HG03025 (cell line): ENCODE measurements around the gene EMILIN3.

Experiments used
- ATAC-seq: cut with Tn5 transposase; IDR thresholded peaks from one replicate; pipeline ENCODE4 v1.9.1; 2021; ENCODE audit warnings: mild to moderate bottlenecking, moderate library complexity; ENCODE audit not compliant: unreplicated experiment, low FRiP score

Gene EMILIN3

DNA sequence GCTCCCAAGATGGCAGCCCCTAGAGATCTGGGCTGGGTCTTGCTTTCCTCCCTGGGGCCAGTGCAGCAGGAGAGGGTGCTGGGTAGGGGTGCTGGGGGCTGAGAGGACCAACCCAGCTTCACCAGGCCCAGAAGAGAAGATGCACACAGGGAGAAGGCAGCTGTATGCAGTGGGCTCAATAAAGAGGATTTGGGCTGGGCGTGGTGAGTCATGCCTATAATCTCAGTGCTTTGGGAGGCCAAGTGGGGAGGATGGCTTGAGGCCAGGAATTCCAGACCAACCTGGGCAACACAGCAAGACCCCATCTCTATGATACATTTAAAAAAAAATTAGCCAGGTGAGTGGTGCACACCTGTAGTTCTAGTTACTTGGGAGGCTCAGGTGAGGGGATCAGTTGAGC lies 25.7 kb upstream of the EMILIN3 start:
- no peak for ATAC-seq

GRCh38 chr20:41391587-41392001 lies 25.0 kb upstream of the EMILIN3 start:
- ATAC-seq = no peak

GRCh38 chr20:41390889-41391288 lies 24.3 kb upstream of the EMILIN3 start:
- ATAC-seq = no peak

DNA sequence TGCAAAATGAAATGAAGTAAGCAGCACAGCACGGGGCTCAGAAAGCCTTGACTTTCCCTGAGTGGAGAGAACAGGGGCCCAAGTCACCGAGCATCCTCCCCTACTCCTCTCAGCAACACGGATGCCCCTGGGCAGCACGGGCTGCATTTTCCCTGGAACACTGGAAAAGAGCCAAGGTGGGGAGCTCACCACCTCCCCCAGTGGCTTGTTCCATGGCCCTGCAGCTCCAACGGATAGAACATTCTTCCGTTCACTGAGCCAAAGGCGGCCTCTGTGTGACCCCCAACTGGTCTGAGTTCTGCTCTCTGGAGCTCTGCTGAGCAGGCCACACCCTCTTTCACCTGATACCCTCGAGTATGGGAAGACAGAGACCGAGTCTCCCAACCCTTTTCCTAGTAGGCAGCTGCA lies 20.8 kb upstream of the EMILIN3 start:
- ATAC-seq = no peak

DNA sequence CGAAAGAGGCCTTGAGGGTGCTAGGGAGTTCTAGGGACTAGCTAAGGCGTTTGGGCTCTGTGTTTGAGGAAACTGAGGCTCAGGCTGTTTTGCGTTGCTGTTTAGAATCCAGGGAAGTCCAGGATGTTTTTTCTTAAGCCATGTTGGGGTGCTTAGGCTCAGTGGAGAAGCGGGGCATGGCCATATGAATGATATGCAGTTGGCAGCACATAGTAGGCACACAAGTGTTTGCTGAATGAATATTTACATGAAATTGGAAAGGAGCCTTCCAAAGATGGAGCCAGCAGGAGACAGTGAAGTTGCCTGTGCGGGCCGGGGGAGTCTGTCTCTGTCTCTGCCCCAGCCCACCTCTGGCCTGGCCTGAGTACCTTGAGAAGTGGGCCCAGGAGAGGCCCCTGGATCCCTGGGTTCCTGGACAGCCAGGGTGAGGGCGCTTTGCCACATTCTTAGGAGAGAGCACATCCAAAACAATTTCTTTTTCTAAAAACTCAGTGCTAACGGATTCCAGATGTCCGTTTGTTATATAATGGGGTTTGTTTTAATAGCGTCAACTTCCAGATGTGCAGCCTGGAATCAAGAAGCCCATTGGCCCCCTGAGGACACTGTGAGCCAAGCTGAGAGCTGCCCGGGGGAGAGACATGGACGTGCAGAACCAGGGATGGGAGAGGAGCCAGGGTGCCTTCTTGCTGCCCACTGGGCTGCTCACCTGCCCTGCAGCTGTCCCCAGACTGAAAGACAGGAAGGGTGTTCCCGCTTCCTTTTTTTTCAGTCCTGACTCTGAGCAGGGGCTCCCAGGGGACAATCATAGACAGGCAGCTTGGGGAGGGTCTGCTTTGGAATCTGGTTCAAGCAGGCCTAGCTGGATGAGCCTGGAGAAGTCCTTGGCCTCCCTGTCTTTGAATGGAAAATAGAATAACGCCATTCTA lies 20.1 kb upstream of the EMILIN3 start:
- no peak for ATAC-seq

DNA sequence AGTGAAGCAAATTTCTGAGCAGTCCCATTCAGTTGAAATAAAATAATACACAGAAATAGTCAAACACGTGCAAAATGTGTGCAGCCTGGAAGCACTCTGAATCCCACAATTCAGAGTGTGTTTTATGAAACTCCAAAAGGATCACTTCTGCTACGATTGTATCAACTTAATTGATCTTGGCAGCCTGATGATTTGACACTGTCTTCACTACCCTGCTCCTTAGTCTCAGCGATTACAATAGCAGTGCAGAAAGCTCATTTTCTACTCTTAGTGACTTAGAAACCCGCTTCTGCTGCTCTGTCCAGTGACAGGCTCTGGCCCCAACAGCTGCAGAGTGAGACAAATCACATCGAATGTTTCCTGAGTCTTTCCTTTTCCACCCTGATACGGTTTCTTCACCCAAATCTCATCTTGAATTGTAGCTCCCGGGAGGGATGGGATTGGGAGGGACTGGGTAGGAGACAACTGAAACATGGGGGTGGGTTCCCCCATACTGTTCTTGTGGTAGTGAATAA lies 16.2 kb upstream of the EMILIN3 start:
- no peak for ATAC-seq

GRCh38 chr20:41380551-41381193 lies 14.1 kb upstream of the EMILIN3 start:
- ATAC-seq = no peak

DNA sequence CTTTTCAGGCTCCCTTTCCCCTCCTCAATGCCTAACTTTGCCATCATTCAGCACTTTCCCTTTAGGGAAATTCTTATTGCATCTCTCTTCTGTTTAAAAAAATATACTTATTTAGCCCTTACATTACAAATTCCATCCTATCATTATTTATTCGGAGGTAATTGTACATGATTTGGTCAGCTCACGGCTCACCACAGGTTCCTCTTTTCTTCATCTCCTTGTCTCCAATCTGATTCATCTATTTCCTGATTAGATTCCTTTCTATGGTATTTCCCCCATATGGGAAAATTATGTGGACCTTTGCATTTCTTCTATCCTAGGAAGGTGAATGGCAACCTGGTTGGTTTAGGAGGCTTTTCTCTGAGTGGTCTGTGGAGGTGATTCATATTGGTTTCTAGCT lies 12.9 kb upstream of the EMILIN3 start:
- ATAC-seq = no peak

DNA sequence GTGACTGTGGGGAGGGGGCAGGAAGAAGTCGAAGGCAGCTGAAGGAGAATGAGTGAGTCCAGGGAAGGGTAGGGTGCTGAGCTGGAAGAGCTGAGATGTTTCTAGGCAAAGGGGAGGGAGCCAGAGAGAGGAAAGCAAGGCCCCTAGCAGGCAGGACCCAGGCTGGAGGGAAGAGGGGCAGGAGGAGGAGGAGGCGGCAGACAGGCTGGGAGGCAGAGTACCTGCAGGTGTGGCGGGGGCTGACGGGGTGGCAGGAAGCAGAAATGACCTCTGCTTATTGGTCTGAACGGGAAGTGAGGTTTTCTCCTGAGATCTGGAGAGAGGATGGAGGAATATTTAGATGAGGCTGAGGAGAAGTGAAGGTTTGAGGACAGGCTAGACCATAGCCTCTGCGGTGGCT lies 10.7 kb upstream of the EMILIN3 start:
- no peak for ATAC-seq

DNA sequence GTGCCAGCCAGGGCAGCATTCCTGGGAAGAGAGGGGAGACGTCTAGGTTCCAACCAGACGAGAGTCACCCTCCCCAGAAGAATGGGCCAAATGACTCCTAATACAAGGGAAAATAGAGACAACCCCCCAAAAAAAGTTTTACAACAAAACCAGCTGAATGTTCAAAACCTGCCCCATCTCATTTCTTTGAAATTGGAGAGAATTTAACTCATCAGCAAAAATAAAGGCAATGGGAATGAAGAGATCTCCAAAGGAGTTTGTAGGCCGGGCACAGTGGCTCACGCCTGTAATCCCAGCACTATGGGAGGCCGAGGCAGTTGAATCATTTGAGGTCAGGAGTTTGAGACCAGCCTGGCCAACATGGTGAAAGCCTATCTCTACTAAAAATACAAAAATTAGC lies 9.7 kb upstream of the EMILIN3 start:
- no peak for ATAC-seq

DNA sequence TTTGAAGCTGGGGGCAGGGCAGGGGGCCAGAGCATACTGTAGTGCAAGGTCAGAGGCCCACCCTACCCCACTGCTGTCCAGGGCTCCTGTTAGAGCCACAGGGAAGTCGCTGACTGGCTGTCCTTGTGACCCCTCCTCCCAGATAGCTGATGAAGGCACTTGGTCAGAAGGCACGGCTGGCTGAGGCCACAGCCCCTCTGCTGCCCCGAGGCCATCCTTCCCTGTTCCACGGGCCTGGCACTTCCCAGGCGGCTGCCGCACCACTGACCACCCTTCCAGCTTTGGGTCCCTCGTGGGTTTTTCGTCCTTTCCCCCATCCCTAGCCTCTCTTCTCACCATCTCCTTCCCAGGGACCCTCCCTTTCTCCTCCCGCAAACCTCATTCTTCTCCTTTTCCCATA lies 9.2 kb upstream of the EMILIN3 start:
- no peak for ATAC-seq

DNA sequence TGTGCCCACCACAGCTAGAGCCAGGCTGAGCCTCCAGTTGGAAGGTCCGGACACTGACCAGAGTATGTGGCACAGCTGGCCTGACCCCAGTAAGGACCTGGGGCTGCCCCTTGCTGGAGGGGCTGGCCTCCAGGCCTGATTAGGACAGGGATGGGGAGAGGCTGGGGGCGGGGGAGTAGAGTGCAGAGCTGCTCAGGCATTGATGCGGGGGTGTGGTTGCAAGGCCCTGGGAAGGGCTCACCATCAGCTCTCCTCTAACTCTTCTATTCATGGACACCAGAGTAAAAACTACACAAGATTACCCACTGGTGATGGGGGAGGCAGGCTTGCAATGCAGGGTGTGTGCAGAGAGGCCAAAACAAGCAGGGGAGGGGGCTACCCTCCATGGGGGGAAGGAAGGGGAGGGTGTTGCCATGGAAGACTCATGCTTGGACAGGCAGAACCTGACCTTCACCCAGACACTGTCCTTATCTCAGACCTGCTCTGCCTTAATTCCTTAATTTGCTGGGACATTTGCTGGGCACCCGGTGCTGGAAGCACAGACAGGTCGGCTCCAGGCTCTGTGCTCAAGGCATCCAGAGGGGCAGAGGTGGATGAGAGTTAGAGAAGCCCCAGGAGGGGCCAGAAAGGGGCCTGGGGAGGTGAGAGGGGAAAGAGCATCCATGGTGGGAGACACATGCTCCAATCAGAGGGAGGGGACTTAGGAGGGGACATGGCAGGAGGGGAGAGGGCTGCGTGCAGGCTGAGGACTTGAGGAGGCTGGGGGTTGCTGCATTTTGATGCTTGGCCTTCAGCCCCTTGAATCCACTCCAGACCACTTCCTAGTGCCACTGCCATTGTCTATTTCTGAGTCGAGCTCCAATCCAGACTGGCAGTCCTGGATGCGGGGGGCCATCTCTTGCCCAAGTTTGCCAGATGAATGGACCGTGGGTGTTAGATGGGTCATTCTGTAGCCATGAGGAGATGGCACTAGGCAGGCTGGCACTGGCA lies 7.6 kb upstream of the EMILIN3 start:
- no peak for ATAC-seq

DNA sequence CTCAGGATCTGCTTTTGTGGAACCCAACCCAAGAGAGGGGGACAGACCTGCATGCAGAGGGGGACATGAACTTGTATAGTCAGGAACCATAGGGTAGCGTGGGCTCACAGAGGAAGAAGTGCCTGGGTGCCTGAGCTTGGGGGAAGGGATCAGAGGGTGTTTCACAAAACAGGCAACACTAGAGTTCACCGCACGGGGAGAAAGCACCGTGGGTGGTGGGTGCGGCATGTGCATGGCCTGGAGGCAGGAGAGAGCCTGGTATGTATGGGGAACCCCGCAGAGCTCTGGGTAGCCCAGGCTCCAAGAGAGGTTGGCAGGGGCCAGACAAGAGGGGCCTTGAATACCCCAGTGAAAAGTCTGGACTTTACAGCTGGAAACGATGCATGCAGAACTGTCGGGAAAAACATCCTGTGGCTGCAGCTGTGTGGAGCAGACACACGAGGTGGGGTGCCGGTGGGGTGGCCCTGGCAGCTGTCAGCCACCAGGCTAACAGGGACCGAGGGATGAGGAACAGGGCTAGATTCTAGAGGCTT lies 6.7 kb upstream of the EMILIN3 start:
- no peak for ATAC-seq

- ATAC-seq = no peak
These were observed 4.8 kb upstream of the EMILIN3 start for GRCh38 chr20:41371371-41371770.

DNA sequence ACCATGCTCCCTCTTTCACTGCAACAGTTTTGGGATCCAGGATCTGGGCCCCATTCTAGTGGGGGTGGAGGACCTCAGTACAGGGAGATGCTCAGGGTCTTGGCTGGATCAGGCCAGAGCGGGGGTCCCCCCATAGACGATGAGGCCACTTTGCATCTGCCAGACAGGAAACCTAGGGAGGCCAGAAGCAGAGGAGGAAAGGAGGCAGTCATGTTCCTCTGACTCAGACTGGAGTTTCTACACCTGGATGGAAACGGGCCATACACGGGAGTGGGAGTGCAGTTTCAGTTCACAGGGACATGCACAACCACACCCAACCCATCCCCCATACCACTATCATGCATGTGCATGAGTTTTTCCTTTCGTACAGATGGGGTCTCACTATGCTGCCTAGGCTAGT lies 3.6 kb upstream of the EMILIN3 start:
- no peak for ATAC-seq

DNA sequence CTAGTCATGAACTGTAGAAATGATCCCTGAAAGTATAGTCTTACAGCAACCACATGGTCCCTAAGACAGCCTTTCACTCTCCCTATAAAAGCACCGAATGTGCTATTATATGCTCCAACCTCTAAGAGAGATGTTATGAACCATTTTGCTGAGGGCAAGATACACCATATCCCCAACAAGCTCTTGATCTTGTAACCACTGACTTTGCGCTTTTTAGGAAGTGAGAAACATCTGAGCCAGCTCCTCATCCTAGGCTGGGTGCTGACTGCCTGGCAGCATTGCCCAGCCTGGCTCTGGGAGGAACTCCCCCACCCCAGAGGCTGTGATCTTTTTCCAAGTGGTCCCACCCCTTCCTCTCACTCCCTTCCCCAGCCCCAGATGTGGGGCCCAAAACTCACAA lies 3.1 kb upstream of the EMILIN3 start:
- ATAC-seq = no peak

- no peak for ATAC-seq
These were observed 1.3 kb upstream of the EMILIN3 start for GRCh38 chr20:41367956-41368355.

- no peak for ATAC-seq
These were observed 726 bp upstream of the EMILIN3 start for GRCh38 chr20:41367393-41367695.

DNA sequence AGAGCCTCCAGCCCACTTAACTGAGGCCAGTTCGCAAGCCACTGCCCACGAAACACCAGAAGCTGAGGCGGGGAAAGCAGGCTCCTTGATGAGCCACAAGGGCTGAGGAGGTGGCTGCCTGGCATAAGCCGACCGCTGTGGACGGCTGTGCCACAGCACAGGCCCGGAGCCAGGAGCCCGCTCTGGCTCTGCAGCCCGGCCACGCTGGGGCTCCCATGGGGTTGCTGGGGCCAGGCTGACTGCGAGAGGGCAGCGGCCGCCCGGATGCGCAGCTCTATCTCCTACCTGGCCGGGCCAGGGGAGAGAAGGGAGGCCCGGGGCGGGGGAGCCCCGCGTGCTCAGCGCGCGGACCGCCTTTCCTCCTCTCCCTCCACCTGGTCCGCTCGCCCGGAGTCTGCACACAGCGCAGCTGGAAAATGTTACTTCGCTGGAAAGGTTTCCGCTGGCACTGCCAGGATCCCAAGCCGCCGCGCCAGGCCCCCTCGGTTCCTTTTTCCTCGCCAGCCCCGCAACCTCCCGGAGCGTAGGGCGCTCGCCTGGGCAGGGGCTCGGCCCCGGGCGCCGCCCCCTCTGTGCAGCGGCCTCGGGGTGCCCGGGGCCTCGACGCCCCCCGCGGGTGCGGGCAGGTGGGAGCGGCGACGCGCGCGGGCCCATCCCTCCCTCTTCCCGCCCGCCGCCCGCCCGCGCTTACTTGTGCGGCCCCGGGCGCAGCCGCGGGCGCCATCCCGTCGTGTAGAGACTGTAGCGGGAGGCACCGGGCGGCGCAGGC lies 657 bp downstream of the EMILIN3 start:
- no peak for ATAC-seq
